ENCODE measurements around the gene LPIN3. TPM values are rescaled to one million over a fixed set of nuclear protein-coding genes. Genes with fewer than 3 reads are reported as not detected.

Gene LPIN3
- total RNA-seq, 2 donors from 2014 or later = 46.2 to 65.3 TPM

DNA sequence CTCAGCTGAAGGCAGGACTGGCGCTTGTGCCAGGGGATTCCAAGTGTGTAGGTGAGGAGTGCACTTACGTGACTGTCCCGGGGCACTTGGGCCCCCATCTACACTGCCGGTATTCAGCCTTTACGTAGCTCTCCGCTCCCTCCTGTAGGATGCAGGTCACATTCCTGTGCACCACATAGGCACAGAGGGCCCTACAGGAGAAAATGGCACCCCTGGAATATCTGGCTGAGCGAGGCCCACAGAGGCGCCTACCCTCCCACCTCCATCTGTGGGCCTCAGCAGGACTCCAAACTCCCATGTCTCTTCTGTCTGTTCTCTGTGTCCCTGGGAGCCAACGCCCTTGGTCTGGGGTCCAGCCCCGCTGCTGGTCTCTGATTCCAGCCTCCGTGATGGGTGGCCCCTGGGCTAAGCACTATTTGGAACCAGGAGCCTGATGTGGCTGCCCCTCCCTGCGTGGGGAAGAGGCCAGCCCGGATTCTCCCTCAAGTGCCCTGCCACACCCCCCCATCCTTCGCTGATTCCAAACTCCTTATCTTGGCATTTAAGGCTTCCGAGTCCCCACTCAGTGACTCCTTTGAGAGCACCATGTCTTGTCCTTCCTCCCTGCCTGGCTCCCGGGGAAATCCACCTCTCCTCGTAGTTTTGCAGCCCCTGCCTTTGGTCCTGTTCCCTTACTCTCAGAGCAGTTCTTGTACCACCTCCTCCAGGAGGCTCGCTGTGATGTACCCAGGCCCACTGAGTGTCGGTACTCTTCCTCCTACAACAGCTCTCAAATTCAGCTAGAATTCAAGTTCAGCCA is 24.5 kb downstream of the LPIN3 start:
- Histone ChIP-seq H3K9ac (ENCODE audit: low read depth in 2 of 2, low read length in 2 of 2) (no peak overlapping the region), H3K4me3 (no peak overlapping the region), H3K27ac (no peak overlapping the region), H3K27me3 (peaks cover 28% of the 10 kb centered on the region), H3K4me1 (no peaks in the 10 kb centered on the region), H3K36me3 (no peaks in the 10 kb centered on the region), H3K9me3 (no peaks in the 10 kb centered on the region)
- no peak for TF ChIP-seq CTCF (IDR thresholded peaks at IDR 0.05)
- no peak for DNase-seq
- intact Hi-C loops (cut with DNase I) = no loop called here

DNA sequence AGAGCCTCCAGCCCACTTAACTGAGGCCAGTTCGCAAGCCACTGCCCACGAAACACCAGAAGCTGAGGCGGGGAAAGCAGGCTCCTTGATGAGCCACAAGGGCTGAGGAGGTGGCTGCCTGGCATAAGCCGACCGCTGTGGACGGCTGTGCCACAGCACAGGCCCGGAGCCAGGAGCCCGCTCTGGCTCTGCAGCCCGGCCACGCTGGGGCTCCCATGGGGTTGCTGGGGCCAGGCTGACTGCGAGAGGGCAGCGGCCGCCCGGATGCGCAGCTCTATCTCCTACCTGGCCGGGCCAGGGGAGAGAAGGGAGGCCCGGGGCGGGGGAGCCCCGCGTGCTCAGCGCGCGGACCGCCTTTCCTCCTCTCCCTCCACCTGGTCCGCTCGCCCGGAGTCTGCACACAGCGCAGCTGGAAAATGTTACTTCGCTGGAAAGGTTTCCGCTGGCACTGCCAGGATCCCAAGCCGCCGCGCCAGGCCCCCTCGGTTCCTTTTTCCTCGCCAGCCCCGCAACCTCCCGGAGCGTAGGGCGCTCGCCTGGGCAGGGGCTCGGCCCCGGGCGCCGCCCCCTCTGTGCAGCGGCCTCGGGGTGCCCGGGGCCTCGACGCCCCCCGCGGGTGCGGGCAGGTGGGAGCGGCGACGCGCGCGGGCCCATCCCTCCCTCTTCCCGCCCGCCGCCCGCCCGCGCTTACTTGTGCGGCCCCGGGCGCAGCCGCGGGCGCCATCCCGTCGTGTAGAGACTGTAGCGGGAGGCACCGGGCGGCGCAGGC is 25.3 kb downstream of the LPIN3 start:
- no peak for DNase-seq
- H3K9ac ChIP-seq (ENCODE audit: low read depth in 2 of 2, low read length in 2 of 2) = no peak overlapping the region
- intact Hi-C loops (cut with DNase I) = no loop called here

DNA sequence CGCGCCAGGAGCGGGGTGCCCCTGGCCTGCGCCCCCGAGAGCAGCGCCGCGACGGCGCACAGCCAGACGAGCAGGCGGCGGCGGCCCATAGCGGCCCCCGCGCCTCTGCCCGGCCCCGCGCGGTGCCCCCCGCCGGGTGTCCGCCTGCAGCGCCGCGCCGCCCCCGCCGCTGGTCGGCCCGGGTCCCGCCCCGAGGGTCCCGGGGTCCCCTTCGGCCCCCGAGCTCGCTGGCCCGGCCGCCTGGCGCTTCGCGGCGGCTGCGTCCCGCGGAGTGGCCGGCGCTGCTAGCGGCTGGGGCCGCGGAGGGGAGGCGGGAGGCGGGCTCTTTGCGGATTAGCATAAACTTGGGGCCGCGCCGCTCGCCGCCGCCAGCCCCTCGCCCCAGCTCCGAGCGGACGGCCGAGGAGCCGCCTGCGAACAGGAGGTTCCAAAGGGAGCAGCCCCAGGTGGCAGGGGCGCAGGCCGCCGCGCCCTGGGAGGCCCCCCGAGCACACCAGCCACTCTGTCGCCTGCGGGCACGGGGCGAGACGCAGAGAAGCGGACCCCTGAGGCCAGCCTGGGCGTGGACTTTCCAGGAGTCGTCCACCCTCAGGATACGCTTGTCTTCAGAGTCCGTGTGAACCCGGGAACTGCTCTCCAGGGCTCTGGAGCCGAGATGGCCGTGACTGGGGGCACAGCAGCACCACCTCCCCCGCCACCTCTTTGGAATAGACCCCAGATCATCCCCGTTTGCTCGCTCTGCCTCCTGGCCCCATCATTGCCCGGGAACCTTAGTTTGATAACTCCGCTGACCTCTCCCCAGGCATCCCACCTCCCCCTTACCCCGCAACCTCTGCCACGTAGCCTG is 26.1 kb downstream of the LPIN3 start, which contains the start of gene EMILIN3:
TSS of gene EMILIN3 (minus strand) at position 273 of the 847 bp plus-strand sequence. CDS start at position 89, 184 bp downstream.
- Histone ChIP-seq H3K9ac (ENCODE audit: low read depth in 2 of 2, low read length in 2 of 2) (no peak within 1 kb of the TSS), H3K4me1 (no peaks in the 10 kb centered on the region), H3K27ac (no peak within 1 kb of the TSS), H3K27me3 (peaks cover 28% of the 10 kb centered on the region), H3K4me3 (peak within 1 kb of the TSS; percentile 13), H3K9me3 (no peaks in the 10 kb centered on the region), H3K36me3 (no peaks in the 10 kb centered on the region)
- intact Hi-C loops (cut with DNase I) = no loop called here
- DNase-seq = no peak
- TF ChIP-seq CTCF (IDR thresholded peaks at IDR 0.05) = no peak

More for the DNA sequence above, 25.3 kb downstream of the LPIN3 start:
- peaks cover 28% of the 10 kb centered on the region for H3K27me3 ChIP-seq
- no peaks in the 10 kb centered on the region for H3K9me3 ChIP-seq
- no peaks in the 10 kb centered on the region for H3K36me3 ChIP-seq
- H3K27ac ChIP-seq = no peak overlapping the region
- no peaks in the 10 kb centered on the region for H3K4me1 ChIP-seq
- TF ChIP-seq CTCF (IDR thresholded peaks at IDR 0.05) = no peak
- H3K4me3 ChIP-seq = peak overlapping the region; percentile 13

DNA sequence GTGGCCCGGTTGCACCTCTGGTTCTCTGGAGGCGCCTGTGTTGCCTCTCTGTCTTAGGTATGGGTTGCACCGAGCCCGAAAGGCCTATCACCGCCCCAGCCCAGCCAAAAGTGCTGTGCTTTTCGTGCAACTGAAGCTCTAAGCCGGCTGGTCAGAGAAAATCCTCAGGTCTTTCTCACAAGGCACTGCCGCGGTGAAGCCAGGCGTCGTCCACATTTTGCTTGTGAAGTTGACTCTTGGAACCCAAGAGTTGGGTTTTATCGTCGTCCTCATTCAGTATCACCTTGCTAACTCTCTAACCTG is 26.7 kb downstream of the LPIN3 start:
- no peaks in the 10 kb centered on the region for H3K4me1 ChIP-seq
- no peak for DNase-seq
- H3K4me3 ChIP-seq = no peak overlapping the region
- TF ChIP-seq CTCF (IDR thresholded peaks at IDR 0.05) = no peak
- no peak overlapping the region for H3K9ac ChIP-seq (ENCODE audit: low read depth in 2 of 2, low read length in 2 of 2)
- intact Hi-C loops (cut with DNase I) = no loop called here
- H3K36me3 ChIP-seq = no peaks in the 10 kb centered on the region
- H3K27me3 ChIP-seq = peaks cover 28% of the 10 kb centered on the region
- H3K27ac ChIP-seq = no peak overlapping the region
- H3K9me3 ChIP-seq = no peaks in the 10 kb centered on the region

DNA sequence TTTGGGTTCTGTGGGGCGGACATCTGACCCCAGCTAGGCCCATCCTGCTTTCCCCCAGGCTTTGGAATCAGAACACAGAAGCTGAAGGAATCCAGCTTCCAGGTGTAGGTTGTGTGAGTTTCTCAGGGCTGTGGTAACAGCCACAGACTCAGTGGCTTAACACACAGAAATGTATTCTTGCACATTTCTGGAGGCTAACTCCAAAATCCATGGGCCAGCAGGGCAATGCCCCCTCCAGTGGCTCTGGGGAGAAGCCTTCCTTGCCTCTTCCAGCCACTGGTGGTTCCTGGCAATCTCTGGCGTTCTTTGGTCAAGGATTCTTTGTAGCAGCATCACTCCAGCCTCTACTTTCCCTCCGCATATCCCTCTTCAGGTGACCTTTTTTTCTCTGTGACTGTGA is 27.3 kb downstream of the LPIN3 start:
- H3K27ac ChIP-seq = no peak overlapping the region
- TF ChIP-seq CTCF (IDR thresholded peaks at IDR 0.05) = no peak
- intact Hi-C loops (cut with DNase I) = no loop called here
- H3K4me1 ChIP-seq = no peaks in the 10 kb centered on the region
- no peak overlapping the region for H3K9ac ChIP-seq (ENCODE audit: low read depth in 2 of 2, low read length in 2 of 2)
- peaks cover 28% of the 10 kb centered on the region for H3K27me3 ChIP-seq
- H3K36me3 ChIP-seq = no peaks in the 10 kb centered on the region
- no peak overlapping the region for H3K4me3 ChIP-seq
- H3K9me3 ChIP-seq = no peaks in the 10 kb centered on the region
- DNase-seq = no peak
